Posterior vena cava (tissue), 2 donors: Measurements from ENCODE around the gene SNX9. TPM values are rescaled to one million over a fixed set of nuclear protein-coding genes. Genes with fewer than 3 reads are reported as not detected.
"Not testable (repeated sequence)": the region's sequence is repeated elsewhere in the genome, so short reads cannot be mapped to it uniquely, and the experiment has no call there.

ENCODE experiments used
- DNase-seq: peaks from one replicate; pipeline ENCODE4 v3.0.0-alpha.2; 2020; ENCODE audit warnings: low spot score
- intact Hi-C, 2 donors: fragments of 100-400 bp; cut with DNase I; formaldehyde crosslinking; loops; one replicate each; pipeline versions ENCODE4 v1.14.1 to v1.14.2; 2022 to 2023
- total RNA-seq, 2 donors: library from RNA; stranded (reverse); fragmentation: NEBNext Ultra II Directional; extraction: Animal tissue kit (Norgen Biotek cat#: 25700); gene quantifications; one replicate each; pipeline ENCODE4 v1.2.1, GENCODE V29; 2021
- donor health status: DM: yes; HTN: yes; CAD: no.
- donor health status: DM: yes; HTN: yes; CAD: no.

The SNX9 gene
- total RNA-seq, 2 donors from 2014 or later = 82.2 to 103 TPM

GRCh38 chr6:157823528-157824370 is 703 bp downstream of the SNX9 start:
- no peak for DNase-seq
- intact Hi-C loops = loop anchor here in 1 of 2 donors (2.0 to 10.0 kb wide), 2 partner anchors 25 to 69 kb away; no protein-coding TSS in a partner anchor

- intact Hi-C loops = loop anchor here in 1 of 2 donors (2.0 to 10.0 kb wide), 2 partner anchors 23 to 71 kb away; no protein-coding TSS in a partner anchor
- DNase-seq = no peak
These were observed 2.3 kb downstream of the SNX9 start for GRCh38 chr6:157825243-157825904.

- no peak for DNase-seq
- intact Hi-C loops = no loop called here
These were observed 7.4 kb downstream of the SNX9 start for GRCh38 chr6:157830354-157831017.

- no peak for DNase-seq
- intact Hi-C loops = no loop called here
These were observed 7.9 kb downstream of the SNX9 start for GRCh38 chr6:157831018-157831369.

GRCh38 chr6:157831424-157832249 is 8.6 kb downstream of the SNX9 start:
- intact Hi-C loops = no loop called here
- DNase-seq = no peak

- intact Hi-C loops = no loop called here
- DNase-seq = no peak
These were observed 9.4 kb downstream of the SNX9 start for GRCh38 chr6:157832250-157832967.

GRCh38 chr6:157834549-157834948 is 11.5 kb downstream of the SNX9 start:
- intact Hi-C loops = no loop called here
- no peak for DNase-seq

- no peak for DNase-seq
- intact Hi-C loops = no loop called here
These were observed 15.8 kb downstream of the SNX9 start for GRCh38 chr6:157838718-157839430.

- intact Hi-C loops = no loop called here
- DNase-seq = no peak
These were observed 16.6 kb downstream of the SNX9 start for GRCh38 chr6:157839606-157840005.

GRCh38 chr6:157840261-157840660 is 17.2 kb downstream of the SNX9 start:
- no peak for DNase-seq
- intact Hi-C loops = no loop called here

GRCh38 chr6:157840776-157841175 is 17.7 kb downstream of the SNX9 start:
- DNase-seq = no peak
- intact Hi-C loops = no loop called here

GRCh38 chr6:157841211-157841840 is 18.3 kb downstream of the SNX9 start:
- DNase-seq = no peak
- intact Hi-C loops = no loop called here

- no peak for DNase-seq
- intact Hi-C loops = no loop called here
These were observed 19.2 kb downstream of the SNX9 start for GRCh38 chr6:157842212-157842611.

- intact Hi-C loops, DNase-seq: not testable (repeated sequence)
These were observed 21.1 kb downstream of the SNX9 start for GRCh38 chr6:157844196-157844595.

- intact Hi-C loops = no loop called here
- DNase-seq = no peak
These were observed 22.6 kb downstream of the SNX9 start for GRCh38 chr6:157845493-157846259.

- intact Hi-C loops = loop anchor here in 1 of 2 donors (2.0 kb wide), 1 partner anchor 23 kb away; no protein-coding TSS in a partner anchor
These were observed 24.8 kb downstream of the SNX9 start for GRCh38 chr6:157847846-157848245.

GRCh38 chr6:157848693-157849092 is 25.6 kb downstream of the SNX9 start:
- DNase-seq = no peak
- intact Hi-C loops = loop anchor here in 1 of 2 donors (2.0 kb wide), 1 partner anchor 24 kb away; no protein-coding TSS in a partner anchor

More at GRCh38 chr6:157847846-157848245, 24.8 kb downstream of the SNX9 start:
- DNase-seq = no peak
